Amygdala (tissue), 56 donors: ENCODE data around the gene DPP3.

Source experiments
- DNase-seq, 56 donors: peaks; one replicate each; lab custom pipeline; 2025; lab: John Stamatoyannopoulos, UW

The DPP3 gene

DNA sequence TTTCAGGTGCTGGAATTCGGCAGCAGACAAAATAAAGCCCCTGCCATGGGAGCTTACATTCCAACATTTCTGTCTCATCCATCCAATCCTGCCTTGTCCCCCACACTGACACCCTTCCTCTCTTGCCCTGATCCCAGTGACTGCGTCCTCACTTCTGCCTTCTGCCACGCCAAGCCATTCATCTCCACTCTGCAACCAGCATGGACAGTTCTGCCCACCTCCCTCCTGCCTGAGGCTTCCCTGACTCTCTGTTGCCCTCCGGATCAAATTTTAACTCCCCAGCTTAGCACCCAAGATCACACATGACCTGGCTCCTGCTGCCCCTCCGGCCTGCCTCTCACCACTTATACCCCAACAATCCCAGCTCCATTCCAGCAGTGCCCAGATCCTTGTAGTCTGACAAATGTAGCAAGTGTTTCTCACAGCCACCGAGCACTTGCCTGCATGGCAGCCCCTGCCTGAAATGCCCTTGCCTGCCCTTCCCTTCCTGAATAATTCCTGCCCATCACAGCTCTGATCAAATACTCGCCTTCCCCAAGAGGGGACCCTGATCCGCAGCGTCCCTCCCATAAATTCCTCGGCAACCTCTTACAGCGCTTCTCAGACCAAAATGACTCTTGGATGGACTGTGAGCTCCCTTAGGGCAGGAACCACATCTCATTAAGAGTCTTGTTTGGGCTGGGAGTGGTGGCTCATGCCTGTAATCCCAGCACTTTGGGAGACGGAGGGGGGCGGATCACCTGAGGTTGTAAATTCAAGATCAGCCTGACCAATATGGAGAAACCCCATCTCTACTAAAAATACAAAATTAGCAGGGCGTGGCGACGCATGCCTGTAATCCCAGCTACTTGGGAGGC is 68.8 kb downstream of the DPP3 start:
- no peak for DNase-seq

GRCh38 chr11:66549696-66550095 is 69.5 kb downstream of the DPP3 start:
- no peak for DNase-seq

DNA sequence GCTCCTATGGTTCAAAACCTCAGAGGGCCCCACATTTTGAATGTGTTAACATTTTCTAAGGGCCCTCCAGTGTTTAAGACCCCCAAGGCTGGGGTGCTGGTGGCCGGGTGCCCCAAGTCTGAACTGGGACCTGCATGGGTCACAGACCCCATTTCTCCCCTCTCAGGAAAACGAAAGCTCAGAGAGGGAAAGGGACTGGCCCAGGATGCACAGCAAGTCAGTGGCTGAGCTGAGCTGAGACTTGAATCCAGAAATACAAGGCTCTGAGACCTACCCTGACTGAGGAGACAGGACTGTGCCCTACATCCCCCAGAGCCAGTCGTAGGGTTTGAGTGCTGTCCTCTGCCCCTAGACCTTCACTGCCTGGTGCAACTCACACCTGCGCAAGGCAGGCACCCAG is 70.7 kb downstream of the DPP3 start:
- no peak for DNase-seq

- no peak for DNase-seq
Measured at GRCh38 chr11:66554602-66555001, 74.4 kb downstream of the DPP3 start.

- DNase-seq = no peak
Measured at GRCh38 chr11:66555416-66555815, 75.2 kb downstream of the DPP3 start.

GRCh38 chr11:66556086-66556485 is 75.9 kb downstream of the DPP3 start:
- DNase-seq = no peak

GRCh38 chr11:66557733-66558326 is 77.6 kb downstream of the DPP3 start:
- DNase-seq = no peak
